Small intestine (tissue), 7 donors: ENCODE data around the gene TPM2. TPM values are rescaled to one million over a fixed set of nuclear protein-coding genes. Genes with fewer than 3 reads are reported as not detected.
A peak's percentile ranks its signal among the peaks of the same experiment; 100 is the strongest.

Experiments used
- DNase-seq, 2 donors: peaks; one replicate each; pipeline versions ENCODE4 v3.0.0 to v3.0.0-alpha.2; 2013
- FAIRE-seq: peaks from 2 replicates; lab custom pipeline; 2012; peaks lifted over from hg19 to GRCh38; lab: Jason Lieb, UNC
- H3K27ac ChIP-seq, 3 donors: one replicate each; pipeline ENCODE4 v1.5.1; 2013; ENCODE audit warnings: low read length in 2 of 3, mild to moderate bottlenecking in 2 of 3, control low read depth in 1 of 3, inconsistent platforms in 1 of 3, low read depth in 1 of 3, moderate library complexity in 1 of 3
- H3K27me3 ChIP-seq, 3 donors: one replicate each; pipeline ENCODE4 v1.6.1; 2013; ENCODE audit warnings: low read length in 3 of 3, inconsistent platforms in 1 of 3; ENCODE audit not compliant: control insufficient read depth in 3 of 3, insufficient read depth in 3 of 3
- H3K36me3 ChIP-seq, 3 donors: one replicate each; pipeline ENCODE4 v1.6.1; 2013; ENCODE audit warnings: low read length in 3 of 3, inconsistent platforms in 1 of 3, low read depth in 1 of 3, mild to moderate bottlenecking in 1 of 3, moderate library complexity in 1 of 3; ENCODE audit not compliant: control insufficient read depth in 3 of 3, insufficient read depth in 2 of 3
- H3K4me1 ChIP-seq, 3 donors: one replicate each; pipeline ENCODE4 v1.6.1; 2013; ENCODE audit warnings: low read length in 2 of 3, inconsistent platforms in 1 of 3, low read depth in 1 of 3, mild to moderate bottlenecking in 1 of 3, moderate library complexity in 1 of 3; ENCODE audit not compliant: control insufficient read depth in 3 of 3, insufficient read depth in 2 of 3
- H3K4me3 ChIP-seq, 3 donors: one replicate each; pipeline ENCODE4 v1.5.1; 2013; ENCODE audit warnings: low read length in 3 of 3, control low read depth in 1 of 3, inconsistent platforms in 1 of 3, low read depth in 1 of 3, mild to moderate bottlenecking in 1 of 3, moderate library complexity in 1 of 3
- H3K9me3 ChIP-seq, 2 donors: one replicate each; pipeline ENCODE4 v1.6.1; 2013; ENCODE audit warnings: low read depth in 1 of 2, low read length in 1 of 2; ENCODE audit not compliant: control insufficient read depth in 2 of 2, insufficient read depth in 1 of 2
- WGBS, 3 donors: extraction: QIAGEN DNeasy Blood & Tissue Kit; methylation state at CpG; one replicate each; pipeline ENCODE4 v1.1.7; 2013; 5-methylcytosine and 5-hydroxymethylcytosine counted together
- polyA plus RNA-seq, 4 donors: library from polyadenylated mRNA; stranded (reverse) in 3 of 4; unstranded in 1 of 4; fragments of 200-250 nt in 3 of 4; fragments of 120-200 nt in 1 of 4; gene quantifications; one replicate each; pipeline versions ENCODE4 v1.2.1 to v1.2.3, GENCODE V29; 2013
- donor health status: healthy with polysubstance abuse.
- donor health status: control.
- donor health status: control.
- donor health status: Bipolar disorder and iron deficiency.
- donor health status: healthy.

The TPM2 gene
- polyA plus RNA-seq, 4 donors = 23.0 to 253 (median 81.2) TPM

- peak; percentile 66 to 70 for DNase-seq
- H3K27ac ChIP-seq = peak overlapping the region; percentile 96 to 98 (median 98)
- no peaks in the 10 kb centered on the region for H3K9me3 ChIP-seq
- peaks cover 10 to 39% (median 20%) of the 10 kb centered on the region in 3 donors for H3K4me1 ChIP-seq
- FAIRE-seq = no peak
- H3K36me3 ChIP-seq = peaks cover 9 to 36% (median 19%) of the 10 kb centered on the region in 3 donors
- WGBS, 3 donors = 2% methylated on average over 14 of the region's 14 CpGs
- H3K27me3 ChIP-seq = no peaks in the 10 kb centered on the region
- peak overlapping the region; percentile 63 to 84 (median 80) for H3K4me3 ChIP-seq
These were observed 43.2 kb upstream of the TPM2 start for GRCh38 chr9:35732800-35733541.

GRCh38 chr9:35732185-35732799 lies 42.6 kb upstream of the TPM2 start, which contains the start of the genes CREB3 and TLN1:
CREB3 (plus strand) TSS chr9:35732666; CDS start chr9:35732773, 107 bp downstream.
TLN1 (minus strand) TSS chr9:35732195; CDS start chr9:35725694, 6,501 bp downstream.
- Histone ChIP-seq H3K4me3 (peak within 1 kb of the TSS; percentile 79 to 84 (median 80)), H3K27me3 (no peaks in the 10 kb centered on the region), H3K9me3 (no peaks in the 10 kb centered on the region), H3K36me3 (peaks cover 3 to 33% (median 12%) of the 10 kb centered on the region in 3 donors), H3K27ac (peak within 1 kb of the TSS; percentile 96 to 98 (median 98)), H3K4me1 (peaks cover 14 to 46% (median 27%) of the 10 kb centered on the region in 3 donors)
- peak; percentile 99 for DNase-seq
- WGBS, 3 donors = 0% methylated on average over 49 of the region's 49 CpGs
- peak; percentile 70 for FAIRE-seq

GRCh38 chr9:35731415-35732184 lies 41.9 kb upstream of the TPM2 start:
- Histone ChIP-seq H3K27ac (peak overlapping the region; percentile 96 to 98 (median 98)), H3K36me3 (peaks cover 0 to 30% (median 6%) of the 10 kb centered on the region in 3 donors), H3K4me3 (peak overlapping the region; percentile 79 to 84 (median 80)), H3K9me3 (no peaks in the 10 kb centered on the region), H3K4me1 (peaks cover 17 to 53% (median 31%) of the 10 kb centered on the region in 3 donors), H3K27me3 (no peaks in the 10 kb centered on the region)
- FAIRE-seq (no peak), DNase-seq (peak in 1 of 2 donors; percentile 46)
- 0 to 1% (median 0%) methylated on average over 29 to 47 of the region's 47 CpGs for WGBS, 3 donors

DNA sequence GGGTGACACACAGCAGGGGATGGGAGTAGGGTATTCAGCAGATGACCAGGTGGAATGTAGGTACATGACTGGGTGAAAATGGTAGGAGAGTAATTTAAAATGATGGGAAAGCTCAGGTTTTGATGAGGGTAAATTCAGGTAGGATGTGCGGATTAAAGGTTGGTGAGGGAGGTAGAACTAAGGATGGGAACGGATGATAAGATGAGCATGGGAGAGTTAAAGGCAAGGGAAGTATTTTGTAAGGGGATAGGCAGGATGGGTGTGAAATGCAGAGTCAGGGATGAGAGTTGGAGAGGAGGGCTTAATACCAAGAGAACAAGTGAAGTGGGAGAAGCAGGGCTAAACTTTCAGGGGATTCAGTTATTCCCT lies 40.7 kb upstream of the TPM2 start:
- no peak for FAIRE-seq
- Histone ChIP-seq H3K4me3 (peak overlapping the region in 2 of 3 donors; percentile 80 to 84), H3K4me1 (peaks cover 19 to 60% (median 31%) of the 10 kb centered on the region in 3 donors), H3K36me3 (peaks cover 0 to 30% (median 8%) of the 10 kb centered on the region in 3 donors), H3K27ac (peak overlapping the region; percentile 96 to 98 (median 98)), H3K9me3 (no peaks in the 10 kb centered on the region), H3K27me3 (no peaks in the 10 kb centered on the region)
- WGBS, 3 donors = 68 to 87% (median 74%) methylated on average over 2 of the region's 2 CpGs
- DNase-seq = no peak

DNA sequence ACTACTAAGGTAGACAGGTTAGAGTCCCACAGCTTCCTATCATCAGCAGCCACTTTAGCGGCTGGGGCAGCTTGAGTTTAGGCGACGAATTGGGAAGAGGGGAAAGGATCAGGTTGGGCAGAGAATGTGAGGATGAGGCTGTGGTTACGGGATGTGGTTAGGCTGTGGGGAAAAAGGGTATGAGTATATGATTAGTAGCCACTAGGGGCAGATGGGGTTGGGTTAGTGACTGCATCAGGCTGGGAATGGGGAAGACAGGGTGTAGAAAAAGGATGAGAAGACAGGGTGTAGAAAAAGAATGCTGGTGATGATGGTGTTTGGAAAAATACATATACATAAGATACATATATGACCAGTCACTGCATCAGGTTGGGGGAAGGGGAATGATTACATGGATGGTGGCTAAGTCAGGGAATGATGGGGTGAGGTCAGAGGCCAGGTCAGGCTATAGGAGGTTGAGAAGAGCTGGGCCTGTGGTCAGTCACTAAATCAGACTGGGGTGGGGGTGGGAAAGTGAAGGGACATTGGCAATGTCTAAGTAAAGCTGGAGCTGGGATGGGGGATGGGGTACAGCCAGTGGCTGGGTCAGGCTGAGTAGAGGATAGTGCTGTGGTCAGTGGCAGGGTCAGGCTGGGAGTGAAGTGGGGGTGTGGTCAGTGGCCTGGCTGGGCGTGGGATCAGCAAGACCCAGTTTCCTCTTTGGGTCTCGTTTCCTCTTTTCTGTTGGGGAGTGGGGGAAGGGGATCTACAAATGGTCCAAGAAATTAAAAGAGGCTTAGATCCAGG lies 40.2 kb upstream of the TPM2 start:
- Histone ChIP-seq H3K36me3 (peaks cover 0 to 36% (median 11%) of the 10 kb centered on the region in 3 donors), H3K4me3 (peak overlapping the region in 2 of 3 donors; percentile 11 to 16), H3K4me1 (peaks cover 19 to 60% (median 31%) of the 10 kb centered on the region in 3 donors), H3K9me3 (no peaks in the 10 kb centered on the region), H3K27me3 (no peaks in the 10 kb centered on the region), H3K27ac (peak overlapping the region; percentile 17 to 98 (median 96))
- 17 to 42% (median 32%) methylated on average over 6 of the region's 6 CpGs for WGBS, 3 donors
- FAIRE-seq (no peak), DNase-seq (peak; percentile 58 to 69)

DNA sequence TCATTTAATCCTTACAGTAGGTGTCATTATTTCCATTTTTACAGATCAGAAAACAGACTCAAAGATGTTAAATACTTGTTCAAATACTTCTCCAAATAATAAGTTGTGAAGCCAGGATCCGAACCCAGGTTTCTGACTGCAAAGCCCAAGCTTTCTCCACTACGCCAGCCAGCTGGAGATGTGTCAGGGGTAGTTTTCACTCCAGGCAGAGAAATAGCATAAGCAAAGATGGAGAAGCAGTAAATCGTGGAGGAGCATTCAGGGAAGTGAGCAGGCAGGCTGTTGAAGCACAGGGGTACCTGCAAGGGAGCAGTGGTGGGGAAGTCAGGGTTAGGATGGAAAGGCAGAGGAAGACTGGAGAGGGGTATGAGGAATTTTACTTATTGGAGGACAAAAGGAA lies 39.4 kb upstream of the TPM2 start:
- Histone ChIP-seq H3K27me3 (no peaks in the 10 kb centered on the region), H3K36me3 (peaks cover 0 to 40% (median 14%) of the 10 kb centered on the region in 3 donors), H3K4me3 (peak overlapping the region in 2 of 3 donors; percentile 11 to 16), H3K27ac (peak overlapping the region; percentile 17 to 98 (median 67)), H3K9me3 (no peaks in the 10 kb centered on the region), H3K4me1 (peaks cover 19 to 60% (median 31%) of the 10 kb centered on the region in 3 donors)
- WGBS, 3 donors = 57 to 75% (median 61%) methylated on average over 3 of the region's 3 CpGs
- FAIRE-seq (no peak), DNase-seq (no peak)

DNA sequence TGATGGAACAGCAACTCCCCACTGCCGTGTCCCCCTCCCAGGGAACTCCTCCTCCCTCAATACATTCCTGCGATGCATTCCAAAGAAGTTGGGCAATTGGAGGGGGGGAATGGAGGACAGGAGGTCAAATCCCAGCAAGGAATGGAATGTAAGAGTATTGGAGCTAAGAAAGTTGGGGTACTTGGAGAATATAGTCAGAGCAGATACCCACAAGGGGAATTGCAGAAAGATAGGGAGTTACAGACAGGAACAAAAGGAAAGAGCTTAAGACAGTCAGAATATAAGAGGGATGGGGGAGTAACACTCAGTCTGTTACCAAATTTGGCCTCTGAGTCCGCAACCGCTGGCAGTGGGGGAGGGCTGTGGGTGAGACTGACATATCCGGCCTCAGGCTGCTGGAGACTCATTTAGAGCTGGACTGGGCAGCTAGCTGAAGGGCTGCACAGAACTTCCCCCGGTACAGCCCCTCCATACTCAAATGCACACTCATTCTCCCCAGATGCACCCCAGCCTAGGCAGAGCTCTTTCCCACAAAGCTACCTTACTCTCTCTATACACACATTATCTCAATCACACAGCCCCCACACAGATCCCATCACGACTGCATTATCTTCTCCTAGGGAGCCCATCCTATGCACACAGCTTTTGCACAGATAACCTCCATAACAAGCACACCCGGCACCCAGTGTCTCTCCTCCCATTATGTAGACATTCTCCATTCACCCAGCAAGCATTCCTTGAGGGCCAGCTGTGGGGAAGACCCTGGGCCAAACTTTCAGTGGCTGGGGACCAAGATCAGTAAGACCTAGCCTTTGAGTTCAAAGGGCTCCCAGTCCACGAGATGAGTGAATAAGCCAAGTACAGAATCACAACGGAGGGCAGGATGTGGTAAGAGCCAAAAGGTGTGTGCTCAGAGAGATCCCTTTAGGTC lies 38.6 kb upstream of the TPM2 start:
- FAIRE-seq (no peak), DNase-seq (peak; percentile 51 to 57)
- Histone ChIP-seq H3K4me3 (peak overlapping the region in 1 of 3 donors; percentile 1), H3K27me3 (no peaks in the 10 kb centered on the region), H3K36me3 (peaks cover 0 to 45% (median 21%) of the 10 kb centered on the region in 3 donors), H3K9me3 (no peaks in the 10 kb centered on the region), H3K4me1 (peaks cover 19 to 52% (median 31%) of the 10 kb centered on the region in 3 donors), H3K27ac (peak overlapping the region; percentile 67 to 87 (median 71))
- 14 to 32% (median 28%) methylated on average over 10 of the region's 10 CpGs for WGBS, 3 donors
